Breast epithelium (tissue), 3 donors: ENCODE measurements around the gene PRKCSH.

Experiments used
- POLR2A ChIP-seq: fragments of 450-650 bp; IDR thresholded peaks from one replicate; pipeline ENCODE4 v1.6.1; 2016; ENCODE audit warnings: antibody characterized with exemption, mild to moderate bottlenecking, moderate library complexity
- POLR2AphosphoS5 ChIP-seq, 3 donors: sonication (generic); formaldehyde crosslinking; IDR thresholded peaks; one replicate each; pipeline ENCODE4 v1.6.1; 2017; ENCODE audit warnings: antibody characterized with exemption in 3 of 3
- TF ChIP-seq, protein P1 (sequence below), 3 donors: fragments of 450-650 bp; IDR thresholded peaks; one replicate each; pipeline ENCODE4 v1.5.1; 2016 to 2017; ENCODE audit warnings: antibody characterized with exemption in 3 of 3, mild to moderate bottlenecking in 3 of 3, moderate library complexity in 3 of 3

DNA sequence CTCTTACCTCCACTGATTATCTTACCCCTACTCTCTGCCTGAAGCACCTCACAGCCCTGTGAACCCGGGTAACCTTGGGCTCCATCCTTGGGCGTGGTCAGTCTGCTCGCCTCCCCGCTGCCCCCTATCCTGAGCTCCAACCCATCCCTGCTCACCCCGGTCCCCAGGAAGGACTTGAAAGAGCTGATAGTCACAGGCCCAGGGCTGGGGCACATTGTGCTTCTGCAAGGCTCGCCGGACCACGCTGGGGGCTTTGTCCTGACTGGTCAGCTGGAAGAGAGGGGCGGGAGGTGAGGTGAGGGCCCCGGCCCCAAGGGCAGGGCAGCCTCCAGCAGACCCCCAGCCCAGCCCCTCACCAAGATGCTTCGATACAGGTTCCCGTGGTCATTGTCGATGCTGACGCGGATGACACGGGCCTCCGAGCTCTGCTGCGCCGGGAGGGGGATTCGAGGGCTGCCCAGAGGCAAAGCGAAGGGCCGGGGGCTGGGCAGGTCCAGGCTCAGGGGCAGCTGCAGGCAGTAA is 38.3 kb upstream of the PRKCSH start:
- TF ChIP-seq, protein P1, sequence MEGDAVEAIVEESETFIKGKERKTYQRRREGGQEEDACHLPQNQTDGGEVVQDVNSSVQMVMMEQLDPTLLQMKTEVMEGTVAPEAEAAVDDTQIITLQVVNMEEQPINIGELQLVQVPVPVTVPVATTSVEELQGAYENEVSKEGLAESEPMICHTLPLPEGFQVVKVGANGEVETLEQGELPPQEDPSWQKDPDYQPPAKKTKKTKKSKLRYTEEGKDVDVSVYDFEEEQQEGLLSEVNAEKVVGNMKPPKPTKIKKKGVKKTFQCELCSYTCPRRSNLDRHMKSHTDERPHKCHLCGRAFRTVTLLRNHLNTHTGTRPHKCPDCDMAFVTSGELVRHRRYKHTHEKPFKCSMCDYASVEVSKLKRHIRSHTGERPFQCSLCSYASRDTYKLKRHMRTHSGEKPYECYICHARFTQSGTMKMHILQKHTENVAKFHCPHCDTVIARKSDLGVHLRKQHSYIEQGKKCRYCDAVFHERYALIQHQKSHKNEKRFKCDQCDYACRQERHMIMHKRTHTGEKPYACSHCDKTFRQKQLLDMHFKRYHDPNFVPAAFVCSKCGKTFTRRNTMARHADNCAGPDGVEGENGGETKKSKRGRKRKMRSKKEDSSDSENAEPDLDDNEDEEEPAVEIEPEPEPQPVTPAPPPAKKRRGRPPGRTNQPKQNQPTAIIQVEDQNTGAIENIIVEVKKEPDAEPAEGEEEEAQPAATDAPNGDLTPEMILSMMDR (IDR thresholded peaks at IDR 0.05), result no peak
- TF ChIP-seq POLR2AphosphoS5 (IDR thresholded peaks at IDR 0.05) (no peak), POLR2A (no peak)
